ENCODE data around the gene C6orf118.

Gene C6orf118

GRCh38 chr6:165308926-165309731 lies at the start of gene C6orf118:
C6orf118 (minus strand) TSS chr6:165309605; CDS start chr6:165309586, 19 bp downstream.
- peak; percentile 82 for DNase-seq

- DNase-seq = no peak
These were observed 36.3 kb upstream of the C6orf118 start for GRCh38 chr6:165345700-165346099.

- DNase-seq = no peak
These were observed 31.1 kb upstream of the C6orf118 start for GRCh38 chr6:165340532-165340931.

- no peak for DNase-seq
These were observed 16.2 kb upstream of the C6orf118 start for GRCh38 chr6:165325609-165326008.

- DNase-seq = no peak
These were observed 12.2 kb upstream of the C6orf118 start for GRCh38 chr6:165321555-165322145.

GRCh38 chr6:165321150-165321549 lies 11.7 kb upstream of the C6orf118 start:
- DNase-seq = no peak

- DNase-seq = no peak
These were observed 8.3 kb upstream of the C6orf118 start for GRCh38 chr6:165317723-165318122.

- no peak for DNase-seq
These were observed 2.5 kb downstream of the C6orf118 start for GRCh38 chr6:165306955-165307354.

GRCh38 chr6:165301372-165302246 lies 7.8 kb downstream of the C6orf118 start:
- no peak for DNase-seq

GRCh38 chr6:165300422-165300936 lies 8.9 kb downstream of the C6orf118 start:
- DNase-seq = no peak

- DNase-seq = no peak
These were observed 10.5 kb downstream of the C6orf118 start for GRCh38 chr6:165298875-165299274.

- no peak for DNase-seq
These were observed 11.0 kb downstream of the C6orf118 start for GRCh38 chr6:165298402-165298801.

GRCh38 chr6:165292657-165293056 lies 16.7 kb downstream of the C6orf118 start:
- DNase-seq = no peak

GRCh38 chr6:165274611-165275010 lies 34.8 kb downstream of the C6orf118 start:
- no peak for DNase-seq

GRCh38 chr6:165272585-165272984 lies 36.8 kb downstream of the C6orf118 start:
- no peak for DNase-seq

- DNase-seq = no peak
These were observed 40.4 kb downstream of the C6orf118 start for GRCh38 chr6:165268987-165269386.

GRCh38 chr6:165266621-165267020 lies 42.8 kb downstream of the C6orf118 start:
- no peak for DNase-seq

- no peak for DNase-seq
These were observed 43.2 kb downstream of the C6orf118 start for GRCh38 chr6:165266191-165266590.

- DNase-seq = no peak
These were observed 48.9 kb downstream of the C6orf118 start for GRCh38 chr6:165260462-165260861.

- no peak for DNase-seq
These were observed 59.6 kb downstream of the C6orf118 start for GRCh38 chr6:165249808-165250207.

- DNase-seq = no peak
These were observed 63.7 kb downstream of the C6orf118 start for GRCh38 chr6:165245701-165246100.

- DNase-seq = no peak
These were observed 64.1 kb downstream of the C6orf118 start for GRCh38 chr6:165245287-165245686.

GRCh38 chr6:165244524-165245247 lies 64.7 kb downstream of the C6orf118 start:
- no peak for DNase-seq

All from NCI-H1092 (cell line).